Colon (tissue), 2 donors: Measurements from ENCODE around the gene SLC9C1.
A peak's percentile ranks its signal among the peaks of the same experiment; 100 is the strongest.

Source experiments
- FAIRE-seq: peaks from 2 replicates; lab custom pipeline; 2012; peaks lifted over from hg19 to GRCh38; lab: Jason Lieb, UNC
- donor health status: control.
- donor health status: control.

SLC9C1 gene

GRCh38 chr3:112109322-112109721 lies 184.7 kb downstream of the SLC9C1 start:
- FAIRE-seq, result no peak

- FAIRE-seq, result no peak
Measured at GRCh38 chr3:112104774-112105173, 189.2 kb downstream of the SLC9C1 start.

DNA sequence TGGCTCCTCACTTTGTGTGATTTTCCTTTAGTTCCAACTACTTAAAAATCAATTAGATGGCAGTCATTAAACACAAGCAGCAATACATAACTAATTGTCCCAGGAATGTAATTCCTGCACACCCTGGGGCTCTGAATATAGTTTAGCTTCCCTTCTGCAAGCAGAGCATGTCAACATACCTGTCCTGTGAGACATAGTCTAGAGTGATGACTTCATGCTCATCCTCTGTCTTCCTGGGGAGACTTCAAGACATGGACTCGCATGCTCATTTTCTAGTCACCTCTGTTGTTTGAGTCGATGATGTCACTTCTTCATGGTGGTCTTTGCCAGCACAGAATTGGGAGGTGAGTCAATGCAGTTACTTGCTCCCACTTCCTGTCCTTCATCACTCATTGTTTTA lies 192.1 kb downstream of the SLC9C1 start:
- no peak for FAIRE-seq

GRCh38 chr3:112097378-112097777 lies 196.6 kb downstream of the SLC9C1 start:
- FAIRE-seq, result peak; percentile 57

DNA sequence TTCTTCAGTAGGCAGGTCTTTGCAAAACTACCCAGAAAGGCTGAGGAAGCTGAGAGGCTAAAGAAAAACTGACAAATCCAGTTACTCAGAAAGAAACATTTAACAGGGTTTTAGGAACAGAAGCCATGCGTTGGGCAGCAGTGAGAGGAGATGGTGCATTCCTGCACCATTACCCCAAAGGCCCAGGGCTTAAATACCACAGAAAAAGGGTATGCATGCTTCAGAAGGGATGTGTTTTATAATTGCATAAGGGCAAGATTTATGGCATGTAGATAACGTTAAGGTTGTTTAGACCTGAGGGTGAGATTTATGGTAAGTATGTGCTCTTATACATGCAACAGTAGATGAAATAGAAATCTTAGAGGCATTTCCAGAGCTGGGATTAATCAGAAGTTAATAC lies 197.8 kb downstream of the SLC9C1 start:
- no peak for FAIRE-seq

- FAIRE-seq, result no peak
Measured at GRCh38 chr3:112095731-112096130, 198.3 kb downstream of the SLC9C1 start.

DNA sequence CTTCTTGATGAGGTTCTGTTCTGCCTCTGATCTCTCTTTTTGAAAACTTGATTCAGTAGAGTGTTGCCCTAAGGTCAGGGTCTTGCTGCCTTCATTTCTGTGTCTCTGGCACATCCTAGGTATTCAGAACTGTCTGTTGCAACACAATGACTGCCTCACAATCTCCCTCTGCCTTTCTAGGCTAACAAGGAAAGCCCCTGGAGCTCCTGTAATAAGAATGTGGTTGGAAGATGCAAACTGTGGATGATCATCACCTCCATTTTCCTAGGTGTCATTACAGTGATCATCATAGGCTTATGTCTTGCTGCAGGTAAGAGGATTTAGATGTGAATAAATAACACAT lies 200.9 kb downstream of the SLC9C1 start:
- no peak for FAIRE-seq

- FAIRE-seq, result no peak
Measured at GRCh38 chr3:112092496-112093179, 201.4 kb downstream of the SLC9C1 start.

DNA sequence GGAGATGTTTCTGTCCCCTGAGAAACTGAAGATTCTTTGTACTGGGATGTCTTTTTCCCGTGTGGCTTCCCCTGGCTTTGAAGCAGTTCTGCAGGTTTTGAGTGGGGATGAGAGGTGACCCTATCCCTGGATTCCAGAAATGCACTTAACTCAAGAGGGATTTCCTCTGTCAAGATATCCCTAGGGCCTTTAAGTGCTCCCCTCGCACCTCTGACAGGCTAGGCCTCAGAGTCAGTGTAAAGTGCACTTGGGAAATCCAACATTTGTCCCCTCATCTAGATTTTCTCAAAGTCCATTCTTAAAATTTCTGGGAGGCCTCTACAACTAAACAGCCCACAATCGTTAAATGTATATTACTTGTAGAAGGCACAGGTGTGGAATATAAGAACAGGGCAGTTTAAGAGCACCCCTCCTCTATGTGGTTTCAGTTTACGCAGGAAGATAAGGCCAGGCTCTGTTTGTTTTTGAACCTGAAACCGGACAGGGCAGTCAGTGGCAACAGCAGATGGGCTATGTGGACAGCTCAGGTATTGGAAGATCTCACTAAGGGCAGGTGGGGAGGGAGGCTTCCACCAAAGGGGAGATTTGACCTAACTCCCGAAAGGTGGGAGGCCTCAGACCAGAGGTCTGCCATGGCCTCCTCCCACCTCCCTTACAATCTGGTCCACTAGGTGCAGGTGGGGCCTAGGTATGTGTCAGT lies 203.0 kb downstream of the SLC9C1 start:
- FAIRE-seq, result no peak
